HepG2 (cell line): ENCODE measurements around the gene GLIPR1. TPM values are rescaled to one million over a fixed set of nuclear protein-coding genes. Genes with fewer than 3 reads are reported as not detected.

Experiments used
- ATAC-seq: fragments of 200-7000 bp; cut with Tn5 transposase; 3 replicates; pipeline ENCODE4 v1.9.1; 2020; ENCODE audit warnings: mild to moderate bottlenecking, moderate library complexity
- BruUV-seq: library from RNA; stranded (reverse); fragments of 400-500 nt; replicated peaks from 2 replicates; lab custom pipeline; 2021; lab: Mats Ljungman, UMichigan
- CTCF ChIA-PET: fragments of 300-600 bp; formaldehyde crosslinking; extraction: SDS; loops from one replicate; lab custom pipeline; 2021; ENCODE audit warnings: low total read pairs, inconsistent platforms, low intra/inter-chr PET ratio; lab: Yijun Ruan, JAX
- POLR2A ChIA-PET: fragments of 350-600 bp; sonication (Branson Sonifier 250); formaldehyde crosslinking; loops from one replicate; lab custom pipeline; 2020; ENCODE audit warnings: antibody characterized with exemption, inconsistent platforms; lab: Yijun Ruan, JAX
- DNase-seq: peaks from one replicate; pipeline ENCODE4 v3.0.0-alpha.2; 2015; ENCODE audit warnings: low spot score
- FAIRE-seq: peaks from 3 replicates; lab custom pipeline; 2011; peaks lifted over from hg19 to GRCh38; lab: Jason Lieb, UNC
- H2AFZ ChIP-seq: one replicate; pipeline ENCODE4 v1.6.1; 2011; ENCODE audit warnings: low read length, inconsistent platforms
- H3K27ac ChIP-seq: fragments of 300-600 bp; 3 replicates; pipeline ENCODE4 v1.8.0; 2011; ENCODE audit warnings: mixed run types, mild to moderate bottlenecking, mixed read lengths, low read length, inconsistent platforms; ENCODE audit not compliant: insufficient read depth; ENCODE audit errors: extremely low read length
- H3K27me3 ChIP-seq, 2 experiments: fragments of 200-600 bp in 1 of 2; 2 replicates in 1 of 2; 3 replicates in 1 of 2; pipeline versions ENCODE4 v1.6.0 to v1.8.0; 2011; ENCODE audit warnings: low read length in 2 of 2, mild to moderate bottlenecking in 2 of 2, moderate library complexity in 2 of 2, inconsistent platforms in 1 of 2; ENCODE audit not compliant: insufficient read depth in 2 of 2, control insufficient read depth in 1 of 2
- H3K36me3 ChIP-seq, 2 experiments: fragments of 200-600 bp in 1 of 2; replicated peaks in 1 of 2; 2 replicates in 1 of 2; 3 replicates in 1 of 2; pipeline versions ENCODE4 v1.5.1 to v1.8.0; 2011; ENCODE audit warnings: low read length in 2 of 2, inconsistent platforms in 1 of 2; ENCODE audit not compliant: insufficient read depth in 2 of 2, control insufficient read depth in 1 of 2
- H3K4me1 ChIP-seq: 2 replicates; pipeline ENCODE4 v1.5.1; 2012; ENCODE audit warnings: low read length, inconsistent platforms; ENCODE audit not compliant: insufficient read depth
- H3K4me2 ChIP-seq: 2 replicates; pipeline ENCODE4 v1.6.0; 2011; ENCODE audit warnings: low read depth, low read length, inconsistent platforms
- H3K4me3 ChIP-seq, 3 experiments: fragments of 200-600 bp in 1 of 3; sonication (generic), shearing (Covaris generic) in 1 of 3; replicated peaks in 1 of 3; 2 replicates each; pipeline ENCODE4 v1.5.1; 2011 to 2016; ENCODE audit warnings: low read length in 3 of 3, inconsistent platforms in 2 of 3, low read depth in 2 of 3, mild to moderate bottlenecking in 2 of 3, control low read depth in 1 of 3, mixed read lengths in 1 of 3; ENCODE audit not compliant: insufficient read depth in 1 of 3
- H3K79me2 ChIP-seq: one replicate; pipeline ENCODE4 v1.6.1; 2011; ENCODE audit warnings: low read length, inconsistent platforms; ENCODE audit not compliant: insufficient read depth
- H3K9ac ChIP-seq: 2 replicates; pipeline ENCODE4 v1.6.0; 2011; ENCODE audit warnings: mild to moderate bottlenecking, low read depth, low read length, inconsistent platforms; ENCODE audit not compliant: insufficient read depth
- H3K9me3 ChIP-seq: 2 replicates; pipeline ENCODE4 v1.5.1; 2012; ENCODE audit warnings: mild to moderate bottlenecking, low read length
- H4K20me1 ChIP-seq: 2 replicates; pipeline ENCODE4 v1.6.0; 2011; ENCODE audit warnings: inconsistent platforms, mild to moderate bottlenecking, low read length, moderate library complexity; ENCODE audit not compliant: insufficient read depth
- CHCHD3 ChIP-seq: sonication (generic); formaldehyde crosslinking; IDR thresholded peaks from 2 replicates; pipeline ENCODE4 v1.8.0; 2022; ENCODE audit warnings: mild to moderate bottlenecking, missing genetic modification reagents, moderate library complexity
- DR1 ChIP-seq: sonication (generic); formaldehyde crosslinking; IDR thresholded peaks from 2 replicates; pipeline ENCODE4 v1.8.0; 2021; ENCODE audit warnings: mild to moderate bottlenecking, missing genetic modification reagents, inconsistent platforms
- HDAC2 ChIP-seq: sonication (generic); formaldehyde crosslinking; IDR thresholded peaks from 2 replicates; pipeline ENCODE4 v1.4.0; 2020; ENCODE audit warnings: missing genetic modification reagents
- HES4 ChIP-seq: sonication (generic); formaldehyde crosslinking; IDR thresholded peaks from 2 replicates; pipeline ENCODE4 v1.9.0; 2021; ENCODE audit warnings: mild to moderate bottlenecking, missing genetic modification reagents, borderline replicate concordance
- HMGA1 ChIP-seq: sonication (generic); formaldehyde crosslinking; conservative IDR thresholded peaks from 2 replicates; pipeline ENCODE4 v1.4.0; 2020; ENCODE audit warnings: missing genetic modification reagents
- MEIS1 ChIP-seq: sonication (generic); formaldehyde crosslinking; IDR thresholded peaks from 2 replicates; pipeline ENCODE4 v1.9.0; 2021; ENCODE audit warnings: mild to moderate bottlenecking, missing genetic modification reagents, moderate library complexity, borderline replicate concordance
- RAD51 ChIP-seq: fragments of 450-650 bp; IDR thresholded peaks from 2 replicates; pipeline ENCODE4 v1.6.1; 2016; ENCODE audit warnings: borderline replicate concordance
- TAF15 ChIP-seq: fragments of 200-400 bp; formaldehyde crosslinking; IDR thresholded peaks from one replicate; pipeline ENCODE4 v1.6.1; 2018; ENCODE audit warnings: mild to moderate bottlenecking, low read depth, low read length; ENCODE audit not compliant: poor library complexity, severe bottlenecking
- ZBTB1 ChIP-seq: sonication (generic); formaldehyde crosslinking; IDR thresholded peaks from 2 replicates; pipeline ENCODE4 v1.4.0; 2020; ENCODE audit warnings: missing genetic modification reagents, borderline replicate concordance
- ZNF256 ChIP-seq: sonication (generic); formaldehyde crosslinking; conservative IDR thresholded peaks from 2 replicates; pipeline ENCODE4 v1.4.0; 2020; ENCODE audit warnings: missing genetic modification reagents
- ZNF263 ChIP-seq: sonication (generic); formaldehyde crosslinking; IDR thresholded peaks from 2 replicates; pipeline ENCODE4 v1.4.0; 2020; ENCODE audit warnings: missing genetic modification reagents
- ZNF432 ChIP-seq: sonication (generic); formaldehyde crosslinking; IDR thresholded peaks from 2 replicates; pipeline ENCODE4 v1.5.0; 2020; ENCODE audit warnings: missing genetic modification reagents, mild to moderate bottlenecking, borderline replicate concordance
- ZNF446 ChIP-seq: sonication (generic); formaldehyde crosslinking; IDR thresholded peaks from 2 replicates; pipeline ENCODE4 v1.5.0; 2020; ENCODE audit warnings: mild to moderate bottlenecking, missing genetic modification reagents
- ZNF558 ChIP-seq: sonication (generic); formaldehyde crosslinking; IDR thresholded peaks from 2 replicates; pipeline ENCODE4 v1.9.0; 2022; ENCODE audit warnings: mild to moderate bottlenecking, missing genetic modification reagents, borderline replicate concordance
- ZNF567 ChIP-seq: sonication (generic); formaldehyde crosslinking; IDR thresholded peaks from 2 replicates; pipeline ENCODE4 v1.8.1; 2023; ENCODE audit warnings: mild to moderate bottlenecking, missing genetic modification reagents, borderline replicate concordance
- ZNF615 ChIP-seq: sonication (generic); formaldehyde crosslinking; IDR thresholded peaks from 2 replicates; pipeline ENCODE4 v1.5.0; 2020; ENCODE audit warnings: mild to moderate bottlenecking, missing genetic modification reagents, borderline replicate concordance
- in situ Hi-C: cut with HindIII; loops from 2 replicates; pipeline ENCODE4 v1.10.0; 2017; ENCODE audit warnings: low pct_unique_long_range_greater_than_20kb; ENCODE audit not compliant: extremely low pct_ligation_motif_present
- intact Hi-C: fragments of 100-400 bp; cut with micrococcal nuclease; formaldehyde crosslinking; loops from one replicate; pipeline ENCODE4 v1.10.0; 2022; ENCODE audit not compliant: unreplicated experiment
- polyA plus RNA-seq, 8 experiments: library from polyadenylated mRNA; depleted of rRNA in 3 of 8; stranded (reverse) in 7 of 8; unstranded in 1 of 8; fragments of >200 nt; fragmentation: Illumina TruSeq in 4 of 8; extraction: Trizol in 4 of 8; gene quantifications; 2 replicates each; pipeline versions ENCODE4 v1.2.1 to v1.2.3, GENCODE V29; 2011 to 2016; ENCODE audit warnings: low read depth in 4 of 8, missing spikeins in 1 of 8, mixed read lengths in 1 of 8; ENCODE audit not compliant: insufficient read depth in 1 of 8
- total RNA-seq, 5 experiments: library from RNA; depleted of rRNA; stranded (reverse); fragments of >200 nt; fragmentation: Illumina TruSeq; extraction: Trizol; gene quantifications; 2 replicates each; pipeline ENCODE4 v1.2.3, GENCODE V29; 2016; ENCODE audit warnings: low read depth in 1 of 5
- TF ChIP-seq, protein P1 (sequence below): sonication (generic); formaldehyde crosslinking; IDR thresholded peaks from 2 replicates; pipeline ENCODE4 v1.4.0; 2020; ENCODE audit warnings: missing genetic modification reagents, borderline replicate concordance
- TF ChIP-seq, protein P2 (sequence below): sonication (generic); formaldehyde crosslinking; conservative IDR thresholded peaks from 2 replicates; pipeline ENCODE4 v1.4.0; 2020; ENCODE audit warnings: missing genetic modification reagents
- TF ChIP-seq, protein P3 (sequence below): sonication (generic); formaldehyde crosslinking; IDR thresholded peaks from 2 replicates; pipeline ENCODE4 v1.8.0; 2023; ENCODE audit warnings: mild to moderate bottlenecking, missing genetic modification reagents
- TF ChIP-seq, protein P4 (sequence below): sonication (generic); formaldehyde crosslinking; IDR thresholded peaks from 2 replicates; pipeline ENCODE4 v1.9.0; 2021; ENCODE audit warnings: missing genetic modification reagents, mild to moderate bottlenecking, borderline replicate concordance

The GLIPR1 gene
- total and polyA plus RNA-seq, 2 of the 13 experiments (the other 11 are each of a cell fraction or from before 2014, with no cell fraction given): 1.9 to 5.0 TPM

DNA sequence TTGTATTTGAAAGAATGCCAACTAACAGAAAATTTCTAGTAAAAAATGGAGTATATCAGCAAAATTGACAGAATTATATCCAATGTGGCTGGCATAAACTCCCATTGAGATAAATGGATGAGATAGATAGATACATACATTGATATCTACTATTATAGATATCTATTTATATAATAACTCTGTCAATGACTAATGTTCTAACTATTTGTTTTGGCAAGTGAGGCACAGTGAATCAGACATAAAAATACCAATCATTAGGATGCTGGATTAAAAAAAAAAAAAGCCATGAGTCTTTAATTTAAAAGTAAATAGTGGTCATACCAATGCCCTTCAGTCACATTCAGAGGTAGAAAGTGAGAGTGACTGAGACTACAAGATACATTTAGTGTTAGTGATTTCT lies 33.7 kb upstream of the GLIPR1 start:
- Histone ChIP-seq H3K4me3 (no peak overlapping the region), H4K20me1 (no peaks in the 10 kb centered on the region), H2AFZ (no peak overlapping the region), H3K27me3 (no peaks in the 10 kb centered on the region), H3K9me3 (no peaks in the 10 kb centered on the region), H3K4me1 (peaks cover 42% of the 10 kb centered on the region), H3K36me3 (no peaks in the 10 kb centered on the region), H3K27ac (no peak overlapping the region), H3K4me2 (no peak overlapping the region), H3K9ac (no peak overlapping the region), H3K79me2 (no peaks in the 10 kb centered on the region)
- no peak for ATAC-seq
- no peak for DNase-seq
- FAIRE-seq: no peak
- ChIA-PET CTCF (no interaction called here), POLR2A (no interaction called here)
- in situ Hi-C loops: no loop called here
- TF ChIP-seq, protein P1, sequence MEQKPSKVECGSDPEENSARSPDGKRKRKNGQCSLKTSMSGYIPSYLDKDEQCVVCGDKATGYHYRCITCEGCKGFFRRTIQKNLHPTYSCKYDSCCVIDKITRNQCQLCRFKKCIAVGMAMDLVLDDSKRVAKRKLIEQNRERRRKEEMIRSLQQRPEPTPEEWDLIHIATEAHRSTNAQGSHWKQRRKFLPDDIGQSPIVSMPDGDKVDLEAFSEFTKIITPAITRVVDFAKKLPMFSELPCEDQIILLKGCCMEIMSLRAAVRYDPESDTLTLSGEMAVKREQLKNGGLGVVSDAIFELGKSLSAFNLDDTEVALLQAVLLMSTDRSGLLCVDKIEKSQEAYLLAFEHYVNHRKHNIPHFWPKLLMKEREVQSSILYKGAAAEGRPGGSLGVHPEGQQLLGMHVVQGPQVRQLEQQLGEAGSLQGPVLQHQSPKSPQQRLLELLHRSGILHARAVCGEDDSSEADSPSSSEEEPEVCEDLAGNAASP (CRISPR knock-in tag): no peak
- no peak for TF ChIP-seq ZBTB1
- no peak for TF ChIP-seq ZNF263 (CRISPR knock-in tag)
- TF ChIP-seq ZNF432 (CRISPR knock-in tag): no peak
- TF ChIP-seq, protein P2, sequence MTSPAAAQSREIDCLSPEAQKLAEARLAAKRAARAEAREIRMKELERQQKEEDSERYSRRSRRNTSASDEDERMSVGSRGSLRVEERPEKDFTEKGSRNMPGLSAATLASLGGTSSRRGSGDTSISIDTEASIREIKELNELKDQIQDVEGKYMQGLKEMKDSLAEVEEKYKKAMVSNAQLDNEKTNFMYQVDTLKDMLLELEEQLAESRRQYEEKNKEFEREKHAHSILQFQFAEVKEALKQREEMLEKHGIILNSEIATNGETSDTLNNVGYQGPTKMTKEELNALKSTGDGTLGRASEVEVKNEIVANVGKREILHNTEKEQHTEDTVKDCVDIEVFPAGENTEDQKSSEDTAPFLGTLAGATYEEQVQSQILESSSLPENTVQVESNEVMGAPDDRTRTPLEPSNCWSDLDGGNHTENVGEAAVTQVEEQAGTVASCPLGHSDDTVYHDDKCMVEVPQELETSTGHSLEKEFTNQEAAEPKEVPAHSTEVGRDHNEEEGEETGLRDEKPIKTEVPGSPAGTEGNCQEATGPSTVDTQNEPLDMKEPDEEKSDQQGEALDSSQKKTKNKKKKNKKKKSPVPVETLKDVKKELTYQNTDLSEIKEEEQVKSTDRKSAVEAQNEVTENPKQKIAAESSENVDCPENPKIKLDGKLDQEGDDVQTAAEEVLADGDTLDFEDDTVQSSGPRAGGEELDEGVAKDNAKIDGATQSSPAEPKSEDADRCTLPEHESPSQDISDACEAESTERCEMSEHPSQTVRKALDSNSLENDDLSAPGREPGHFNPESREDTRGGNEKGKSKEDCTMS (CRISPR knock-in tag): no peak
- no peak for TF ChIP-seq ZNF446
- TF ChIP-seq TAF15: no peak
- TF ChIP-seq ZNF615: no peak
- TF ChIP-seq, protein P3, sequence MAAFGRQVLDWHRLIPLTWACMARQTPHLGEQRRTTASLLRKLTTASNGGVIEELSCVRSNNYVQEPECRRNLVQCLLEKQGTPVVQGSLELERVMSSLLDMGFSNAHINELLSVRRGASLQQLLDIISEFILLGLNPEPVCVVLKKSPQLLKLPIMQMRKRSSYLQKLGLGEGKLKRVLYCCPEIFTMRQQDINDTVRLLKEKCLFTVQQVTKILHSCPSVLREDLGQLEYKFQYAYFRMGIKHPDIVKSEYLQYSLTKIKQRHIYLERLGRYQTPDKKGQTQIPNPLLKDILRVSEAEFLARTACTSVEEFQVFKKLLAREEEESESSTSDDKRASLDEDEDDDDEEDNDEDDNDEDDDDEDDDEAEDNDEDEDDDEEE (CRISPR knock-in tag): no peak
- TF ChIP-seq, protein P4, sequence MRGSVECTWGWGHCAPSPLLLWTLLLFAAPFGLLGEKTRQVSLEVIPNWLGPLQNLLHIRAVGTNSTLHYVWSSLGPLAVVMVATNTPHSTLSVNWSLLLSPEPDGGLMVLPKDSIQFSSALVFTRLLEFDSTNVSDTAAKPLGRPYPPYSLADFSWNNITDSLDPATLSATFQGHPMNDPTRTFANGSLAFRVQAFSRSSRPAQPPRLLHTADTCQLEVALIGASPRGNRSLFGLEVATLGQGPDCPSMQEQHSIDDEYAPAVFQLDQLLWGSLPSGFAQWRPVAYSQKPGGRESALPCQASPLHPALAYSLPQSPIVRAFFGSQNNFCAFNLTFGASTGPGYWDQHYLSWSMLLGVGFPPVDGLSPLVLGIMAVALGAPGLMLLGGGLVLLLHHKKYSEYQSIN: no peak
- TF ChIP-seq ZNF567: no peak
- TF ChIP-seq ZNF256 (CRISPR knock-in tag): no peak
- TF ChIP-seq ZNF558 (CRISPR knock-in tag): no peak
- TF ChIP-seq CHCHD3 (CRISPR knock-in tag): no peak
- no peak for TF ChIP-seq MEIS1 (CRISPR knock-in tag)
- TF ChIP-seq HMGA1: no peak
- TF ChIP-seq HES4 (CRISPR knock-in tag): no peak
- TF ChIP-seq HDAC2 (CRISPR knock-in tag): no peak
- no peak for TF ChIP-seq RAD51
- no peak for TF ChIP-seq DR1 (CRISPR knock-in tag)
- intact Hi-C loops: no loop called here
- BruUV-seq: no TSS peak
